ENCODE data around the gene ZNF397.

The ZNF397 gene

GRCh38 chr18:35220424-35220823 lies 20.4 kb upstream of the ZNF397 start:
- TF ChIP-seq POLR2A (IDR thresholded peaks at IDR 0.05; ENCODE audit: low read depth, low read length) (no peak), TAF1 (IDR thresholded peaks at IDR 0.05; ENCODE audit: borderline replicate concordance, low read depth, low read length) (no peak), POLR2AphosphoS5 (IDR thresholded peaks at IDR 0.05; ENCODE audit: low read depth, low read length) (no peak)
- DNase-seq (ENCODE audit: insufficient read length) (no peak), FAIRE-seq (no peak)

- no peak for TF ChIP-seq POLR2A (IDR thresholded peaks at IDR 0.05; ENCODE audit: low read depth, low read length)
- no peak for TF ChIP-seq POLR2AphosphoS5 (IDR thresholded peaks at IDR 0.05; ENCODE audit: low read depth, low read length)
- TF ChIP-seq TAF1 (IDR thresholded peaks at IDR 0.05; ENCODE audit: borderline replicate concordance, low read depth, low read length): no peak
- no peak for FAIRE-seq
- no peak for DNase-seq (ENCODE audit: insufficient read length)
Measured at GRCh38 chr18:35223797-35224196, 17.0 kb upstream of the ZNF397 start.

DNA sequence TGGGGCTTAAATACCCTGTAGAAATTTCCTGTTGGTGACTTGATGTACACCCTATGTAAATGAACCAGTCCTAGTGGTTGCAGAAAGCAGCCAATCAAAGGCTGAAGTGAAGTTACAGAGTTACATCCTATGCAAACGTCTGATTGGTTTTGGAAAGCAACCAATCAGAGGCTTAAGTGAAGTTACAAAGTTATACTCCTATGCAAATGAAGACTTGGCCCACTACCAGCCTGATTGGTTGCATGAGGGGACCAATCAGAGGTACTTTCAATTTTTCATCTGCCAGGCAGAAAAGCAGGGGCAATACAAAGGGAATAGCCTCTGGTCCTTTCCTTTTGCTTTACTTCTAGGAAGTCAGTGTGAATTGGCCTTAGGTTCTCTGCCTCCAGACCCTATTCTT lies 13.6 kb upstream of the ZNF397 start:
- no peak for DNase-seq (ENCODE audit: insufficient read length)
- TF ChIP-seq TAF1 (IDR thresholded peaks at IDR 0.05; ENCODE audit: borderline replicate concordance, low read depth, low read length) (no peak), POLR2AphosphoS5 (IDR thresholded peaks at IDR 0.05; ENCODE audit: low read depth, low read length) (no peak), POLR2A (IDR thresholded peaks at IDR 0.05; ENCODE audit: low read depth, low read length) (no peak)
- no peak for FAIRE-seq

- TF ChIP-seq POLR2AphosphoS5 (IDR thresholded peaks at IDR 0.05; ENCODE audit: low read depth, low read length) (no peak), TAF1 (IDR thresholded peaks at IDR 0.05; ENCODE audit: borderline replicate concordance, low read depth, low read length) (no peak), POLR2A (IDR thresholded peaks at IDR 0.05; ENCODE audit: low read depth, low read length) (no peak)
- FAIRE-seq (peak; percentile 91), DNase-seq (ENCODE audit: insufficient read length) (peak; percentile 25)
Measured at GRCh38 chr18:35231052-35231451, 9.8 kb upstream of the ZNF397 start.

GRCh38 chr18:35236571-35237363 lies 4.1 kb upstream of the ZNF397 start:
- no peak for FAIRE-seq
- no peak for DNase-seq (ENCODE audit: insufficient read length)
- TF ChIP-seq POLR2A (IDR thresholded peaks at IDR 0.05; ENCODE audit: low read depth, low read length) (no peak), POLR2AphosphoS5 (IDR thresholded peaks at IDR 0.05; ENCODE audit: low read depth, low read length) (no peak), TAF1 (IDR thresholded peaks at IDR 0.05; ENCODE audit: borderline replicate concordance, low read depth, low read length) (no peak)

GRCh38 chr18:35239314-35239713 lies 1.5 kb upstream of the ZNF397 start:
- DNase-seq (ENCODE audit: insufficient read length) (no peak), FAIRE-seq (no peak)
- TF ChIP-seq POLR2AphosphoS5 (IDR thresholded peaks at IDR 0.05; ENCODE audit: low read depth, low read length) (no peak), TAF1 (IDR thresholded peaks at IDR 0.05; ENCODE audit: borderline replicate concordance, low read depth, low read length) (no peak), POLR2A (IDR thresholded peaks at IDR 0.05; ENCODE audit: low read depth, low read length) (no peak)

GRCh38 chr18:35241448-35241804 lies 592 bp downstream of the ZNF397 start:
- no peak for TF ChIP-seq TAF1 (IDR thresholded peaks at IDR 0.05; ENCODE audit: borderline replicate concordance, low read depth, low read length)
- no peak; the same call in 1 of the 2 replicates for TF ChIP-seq POLR2AphosphoS5 (IDR thresholded peaks at IDR 0.05; ENCODE audit: low read depth, low read length)
- TF ChIP-seq POLR2A (IDR thresholded peaks at IDR 0.05; ENCODE audit: low read depth, low read length): no peak
- DNase-seq (ENCODE audit: insufficient read length): no peak
- peak; percentile 77 for FAIRE-seq

GRCh38 chr18:35242426-35242825 lies 1.6 kb downstream of the ZNF397 start:
- no peak for FAIRE-seq
- TF ChIP-seq TAF1 (IDR thresholded peaks at IDR 0.05; ENCODE audit: borderline replicate concordance, low read depth, low read length) (no peak), POLR2AphosphoS5 (IDR thresholded peaks at IDR 0.05; ENCODE audit: low read depth, low read length) (no peak), POLR2A (IDR thresholded peaks at IDR 0.05; ENCODE audit: low read depth, low read length) (no peak)
- no peak for DNase-seq (ENCODE audit: insufficient read length)

DNA sequence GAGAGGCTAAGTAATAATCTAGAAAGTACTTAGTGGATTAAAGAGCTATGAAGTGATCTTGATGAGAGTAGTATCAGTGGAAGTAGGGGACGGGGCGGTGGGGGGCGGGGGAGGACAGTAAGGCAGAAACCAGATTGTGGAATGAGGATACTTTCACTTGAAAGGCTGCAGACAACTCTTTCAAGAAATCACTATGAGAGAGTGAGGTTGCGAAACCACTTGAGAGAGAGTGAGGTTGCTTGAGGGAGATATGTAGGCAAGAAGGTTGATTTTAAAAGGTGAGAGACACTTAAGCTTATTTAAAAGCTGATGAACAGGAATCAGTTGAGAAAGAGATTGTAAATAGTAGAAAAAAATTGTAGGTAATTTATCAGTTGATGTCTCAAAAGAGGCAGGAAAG lies 3.8 kb downstream of the ZNF397 start:
- DNase-seq (ENCODE audit: insufficient read length) (no peak), FAIRE-seq (no peak)
- TF ChIP-seq POLR2A (IDR thresholded peaks at IDR 0.05; ENCODE audit: low read depth, low read length) (no peak), TAF1 (IDR thresholded peaks at IDR 0.05; ENCODE audit: borderline replicate concordance, low read depth, low read length) (no peak), POLR2AphosphoS5 (IDR thresholded peaks at IDR 0.05; ENCODE audit: low read depth, low read length) (no peak)

DNA sequence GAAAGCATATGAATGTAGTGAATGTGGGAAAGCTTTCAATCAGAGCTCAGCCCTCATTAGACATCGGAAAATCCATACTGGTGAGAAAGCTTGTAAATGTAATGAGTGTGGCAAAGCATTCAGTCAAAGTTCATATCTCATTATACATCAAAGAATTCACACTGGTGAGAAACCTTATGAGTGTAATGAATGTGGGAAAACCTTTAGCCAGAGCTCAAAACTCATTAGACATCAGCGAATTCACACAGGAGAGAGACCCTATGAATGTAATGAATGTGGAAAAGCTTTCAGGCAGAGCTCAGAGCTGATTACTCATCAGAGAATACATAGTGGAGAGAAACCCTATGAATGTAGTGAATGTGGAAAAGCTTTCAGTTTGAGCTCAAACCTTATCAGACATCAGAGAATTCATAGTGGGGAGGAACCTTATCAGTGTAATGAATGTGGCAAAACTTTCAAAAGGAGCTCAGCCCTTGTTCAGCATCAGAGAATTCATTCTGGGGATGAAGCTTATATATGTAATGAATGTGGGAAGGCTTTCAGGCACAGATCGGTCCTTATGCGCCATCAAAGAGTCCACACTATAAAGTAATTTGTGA lies 5.0 kb downstream of the ZNF397 start:
- FAIRE-seq: no peak
- TF ChIP-seq TAF1 (IDR thresholded peaks at IDR 0.05; ENCODE audit: borderline replicate concordance, low read depth, low read length) (no peak), POLR2A (IDR thresholded peaks at IDR 0.05; ENCODE audit: low read depth, low read length) (no peak), POLR2AphosphoS5 (IDR thresholded peaks at IDR 0.05; ENCODE audit: low read depth, low read length) (no peak)
- DNase-seq (ENCODE audit: insufficient read length): no peak

GRCh38 chr18:35246831-35247230 lies 6.0 kb downstream of the ZNF397 start:
- no peak for TF ChIP-seq TAF1 (IDR thresholded peaks at IDR 0.05; ENCODE audit: borderline replicate concordance, low read depth, low read length)
- TF ChIP-seq POLR2AphosphoS5 (IDR thresholded peaks at IDR 0.05; ENCODE audit: low read depth, low read length): no peak
- TF ChIP-seq POLR2A (IDR thresholded peaks at IDR 0.05; ENCODE audit: low read depth, low read length): no peak
- DNase-seq (ENCODE audit: insufficient read length) (no peak), FAIRE-seq (no peak)
